HT-29 (cell line): ENCODE measurements around the gene PTTG1IP2. TPM values are rescaled to one million over a fixed set of nuclear protein-coding genes. Genes with fewer than 3 reads are reported as not detected.

ENCODE experiments used
- DNase-seq: peaks from one replicate; pipeline ENCODE4 v3.0.0-alpha.2; 2015; ENCODE audit warnings: low spot score
- total RNA-seq: library from RNA; depleted of rRNA; stranded (reverse); fragments of >200 nt; shearing (Covaris generic); gene quantifications from 2 replicates; pipeline ENCODE4 v1.2.3, GENCODE V29; 2014

PTTG1IP2 gene
- total RNA-seq, 1 experiment from 2014 or later: not detected

DNA sequence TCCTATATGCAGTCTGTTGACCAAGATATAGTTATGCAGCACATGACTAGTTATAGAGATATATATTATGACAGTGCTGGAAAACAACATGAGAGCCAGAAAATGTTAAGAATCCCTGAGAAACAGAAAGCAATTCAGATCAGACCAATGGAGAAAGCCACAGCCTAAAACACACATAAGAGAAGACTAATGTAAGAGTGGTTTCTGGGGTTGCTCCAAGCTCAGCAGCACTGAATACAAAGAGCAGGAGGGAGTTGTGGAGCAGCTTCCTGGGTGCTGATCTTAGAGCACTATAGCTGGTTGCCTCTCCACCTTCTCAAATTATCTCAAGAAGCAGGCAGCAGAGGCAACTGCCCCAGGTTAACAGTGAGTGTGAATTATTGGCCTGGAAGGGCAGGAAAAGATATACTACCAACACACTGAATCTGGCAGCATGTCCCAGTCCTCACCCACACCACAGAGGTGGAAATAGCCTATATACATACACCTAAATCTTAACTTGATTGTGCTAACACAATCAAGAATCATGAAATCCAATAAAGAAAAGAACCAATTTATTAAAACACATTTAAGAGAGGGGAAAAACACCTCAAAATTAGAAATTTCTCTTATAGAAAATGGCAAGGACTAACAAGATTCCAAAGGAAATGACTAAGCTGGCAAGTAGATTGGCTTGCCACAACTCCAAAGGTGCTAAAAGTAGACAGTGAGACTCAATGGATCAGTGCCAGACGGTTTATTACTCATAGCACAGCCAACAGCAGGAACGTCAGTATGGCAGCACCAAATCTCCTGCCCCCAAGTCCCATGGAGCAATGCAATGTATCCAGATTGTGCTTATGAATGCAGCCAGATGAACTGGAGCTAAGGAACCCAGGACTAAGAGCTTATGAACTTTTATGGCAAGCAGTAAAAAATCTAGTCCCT lies 5.1 kb downstream of the PTTG1IP2 start:
- no peak for DNase-seq

DNA sequence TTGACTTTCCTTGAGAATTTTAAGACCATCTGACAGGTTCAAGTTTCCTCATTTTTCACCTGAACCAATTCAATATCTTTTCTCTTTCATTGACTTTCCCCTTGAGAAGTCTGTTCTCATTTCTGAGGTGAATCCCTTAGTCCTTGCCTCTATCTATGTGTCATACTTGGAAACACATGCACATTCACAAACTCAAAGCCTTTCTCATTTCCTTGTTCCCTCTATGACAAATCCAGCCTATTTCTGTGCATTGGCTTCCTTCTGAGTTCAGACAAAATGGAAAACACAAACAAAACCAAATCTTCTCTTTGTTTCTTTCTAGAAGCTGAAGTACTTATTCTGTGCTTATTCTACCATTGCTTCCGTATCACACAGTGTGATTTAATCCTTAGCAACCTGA lies 13.8 kb downstream of the PTTG1IP2 start:
- DNase-seq: no peak

GRCh38 chr7:90484706-90485105 lies 15.3 kb downstream of the PTTG1IP2 start:
- DNase-seq: no peak

- no peak for DNase-seq
Measured at GRCh38 chr7:90485734-90486316, 16.4 kb downstream of the PTTG1IP2 start.

DNA sequence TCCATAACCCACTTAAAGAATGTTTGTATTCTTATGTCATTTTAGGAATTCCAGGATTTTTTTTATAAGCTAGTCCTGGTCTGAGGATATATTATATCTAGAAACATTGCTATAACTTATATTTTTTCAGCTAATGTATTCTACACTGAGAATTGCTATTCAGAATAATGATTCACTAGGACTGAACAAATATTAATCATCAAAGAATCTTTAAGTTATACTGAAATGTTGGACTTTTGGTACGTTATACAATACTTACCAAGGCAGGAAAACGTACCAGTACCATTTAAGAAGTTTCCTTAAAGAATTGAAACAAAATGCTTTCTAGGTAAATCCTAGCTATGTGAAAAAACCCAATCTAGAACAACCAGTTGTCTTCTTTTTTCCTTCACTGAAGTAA lies 18.4 kb downstream of the PTTG1IP2 start:
- no peak for DNase-seq

GRCh38 chr7:90488220-90488619 lies 18.8 kb downstream of the PTTG1IP2 start:
- DNase-seq: no peak

DNA sequence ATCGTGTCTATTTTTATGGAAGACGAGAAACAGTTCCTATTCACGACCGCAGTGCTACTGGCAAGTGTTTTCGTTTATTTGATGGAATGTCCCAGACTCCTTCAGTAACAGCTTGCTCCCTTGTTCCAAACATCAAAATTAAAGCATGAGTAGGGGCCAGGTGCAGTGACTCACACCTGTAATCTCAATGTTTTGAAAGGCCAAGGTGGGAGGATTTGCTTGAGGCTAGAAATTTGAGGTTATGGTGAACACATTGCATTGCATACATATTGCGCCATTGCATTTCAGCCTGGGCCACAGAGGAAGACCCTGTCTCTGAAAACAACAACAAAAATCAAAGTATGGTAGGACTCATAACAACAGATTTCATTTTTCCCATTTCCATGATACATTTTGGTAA lies 22.8 kb downstream of the PTTG1IP2 start:
- DNase-seq: no peak

DNA sequence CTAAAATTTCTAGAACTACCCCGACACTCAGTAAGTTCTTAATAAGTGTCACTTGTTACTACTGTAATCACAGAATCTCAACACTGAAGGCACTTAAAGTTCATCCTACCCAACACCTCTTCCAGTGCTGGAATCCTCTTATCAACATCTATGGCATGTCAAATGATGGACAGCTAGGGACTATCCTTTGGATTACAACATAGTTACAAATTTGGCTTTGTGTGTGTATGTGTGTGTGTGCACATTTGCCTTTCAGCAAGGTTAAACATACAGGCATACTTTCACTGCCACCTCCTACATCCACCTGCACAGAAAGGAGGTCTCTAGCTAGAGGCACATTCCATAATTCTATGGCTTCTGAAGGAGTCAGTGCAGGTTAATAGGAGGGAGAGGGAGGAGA lies 25.8 kb downstream of the PTTG1IP2 start:
- no peak for DNase-seq

DNA sequence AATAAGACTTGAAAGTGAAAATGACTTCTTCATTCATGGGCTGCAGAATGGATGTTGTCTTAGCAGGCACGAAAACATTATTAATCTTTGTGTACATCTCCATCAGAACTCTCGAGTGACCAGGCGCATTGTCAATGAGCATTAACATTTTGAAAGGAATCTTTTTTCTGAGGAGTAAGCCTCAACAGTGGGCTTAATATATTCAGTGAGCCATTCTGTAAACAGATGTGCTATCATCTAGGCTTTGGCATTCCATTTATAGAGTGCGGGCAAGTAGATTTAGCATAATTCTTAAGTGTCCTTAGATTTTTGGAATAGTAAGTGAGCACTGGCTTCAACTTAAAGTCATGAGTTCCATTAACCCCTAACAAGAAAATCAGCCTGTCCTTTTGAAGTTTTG lies 33.1 kb downstream of the PTTG1IP2 start:
- DNase-seq: no peak

DNA sequence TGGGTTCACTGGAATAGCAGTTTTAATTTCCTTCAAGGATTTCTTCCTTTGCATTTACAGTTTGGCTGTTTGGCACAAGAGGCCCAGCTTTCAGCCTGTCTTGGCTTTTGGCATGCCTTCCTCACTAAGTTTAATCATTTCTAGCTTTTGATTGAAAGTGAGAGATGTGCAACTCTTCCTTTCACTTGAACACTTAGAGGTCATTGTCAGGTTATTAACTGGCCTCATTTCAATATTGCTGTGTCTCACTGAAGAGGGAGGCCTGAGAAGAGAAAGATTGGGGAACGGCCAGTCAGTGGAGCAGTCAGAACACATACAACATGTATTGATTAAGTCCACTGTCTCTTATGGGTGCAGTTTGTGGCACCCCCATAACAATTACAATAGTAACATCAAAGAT lies 33.9 kb downstream of the PTTG1IP2 start:
- DNase-seq: no peak

DNA sequence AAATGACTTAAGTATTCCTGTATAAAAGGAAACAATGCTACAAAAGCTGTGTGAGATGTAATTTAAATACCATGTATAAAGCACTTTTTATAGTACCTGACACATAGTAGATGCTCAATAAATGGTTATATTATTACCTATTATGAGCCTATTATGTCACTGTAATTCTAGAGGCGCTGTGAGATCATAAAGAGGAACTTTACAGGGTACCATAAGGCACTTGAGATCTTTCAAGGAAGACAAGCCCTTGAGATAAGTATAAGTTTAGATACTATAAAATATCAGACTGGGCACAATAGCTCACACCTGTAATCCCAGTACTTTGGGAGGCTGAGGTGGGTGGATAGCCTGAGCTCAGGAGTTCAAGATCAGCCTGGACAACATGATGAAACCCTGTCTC lies 38.3 kb downstream of the PTTG1IP2 start:
- no peak for DNase-seq

GRCh38 chr7:90511776-90512175 lies 42.3 kb downstream of the PTTG1IP2 start:
- no peak for DNase-seq

DNA sequence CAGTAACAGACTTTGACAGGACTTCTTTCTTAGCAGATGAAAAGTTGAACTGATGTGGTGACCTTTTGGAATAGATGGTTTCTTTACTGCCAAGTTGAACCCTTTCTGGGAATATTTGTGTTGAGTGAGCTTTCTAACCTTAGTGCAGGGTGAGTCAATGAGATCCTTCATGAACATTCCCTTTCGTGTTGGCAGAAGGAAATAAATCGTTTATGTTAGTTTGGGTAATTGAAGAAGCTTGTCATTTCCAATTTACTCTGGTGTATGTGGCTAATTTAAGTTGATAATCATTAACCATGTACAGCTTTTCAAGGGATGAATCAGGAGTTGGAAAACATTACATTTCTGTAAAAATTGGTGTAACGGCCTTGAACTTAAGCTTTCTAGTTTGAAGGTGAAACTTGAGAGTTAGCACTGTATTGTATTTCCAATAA lies 43.4 kb downstream of the PTTG1IP2 start:
- no peak for DNase-seq

DNA sequence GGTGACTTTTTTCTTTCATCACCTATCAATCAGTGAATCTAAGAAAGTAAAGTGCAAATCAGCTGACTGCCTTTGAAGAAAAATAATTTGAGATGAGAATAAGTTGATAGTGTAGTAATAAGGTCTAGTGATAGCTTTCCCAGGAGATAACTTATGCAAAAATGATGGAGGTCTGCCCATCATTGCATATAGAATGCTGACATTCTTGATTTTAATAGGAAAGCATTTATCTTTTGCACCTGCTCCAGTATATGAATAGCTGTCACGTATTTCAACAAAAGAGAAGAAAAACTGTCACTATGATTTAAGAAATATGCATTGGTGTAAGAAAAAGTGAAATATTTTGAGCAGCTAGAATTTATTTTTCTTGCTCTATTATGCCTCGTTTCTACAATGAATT lies 46.8 kb downstream of the PTTG1IP2 start:
- no peak for DNase-seq

DNA sequence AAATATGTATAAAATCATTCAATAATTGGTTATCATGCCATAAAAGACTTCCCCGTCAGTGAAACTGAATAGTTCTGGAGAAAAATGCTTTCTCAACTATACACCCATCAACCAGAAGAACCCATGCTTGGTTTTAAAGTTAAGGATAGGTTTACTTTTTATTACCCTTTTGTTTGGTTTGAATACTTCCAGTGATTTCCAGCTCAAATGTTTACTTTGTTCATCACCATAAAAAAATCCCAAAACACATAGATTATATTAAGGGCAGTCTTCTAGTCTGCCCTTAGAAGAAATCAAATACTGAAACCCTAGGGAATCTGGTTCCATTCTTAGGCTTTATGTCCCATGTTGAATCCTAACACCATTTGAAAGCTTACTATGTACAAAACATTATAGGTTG lies 49.2 kb downstream of the PTTG1IP2 start:
- no peak for DNase-seq

- DNase-seq: no peak
Measured at GRCh38 chr7:90520484-90520883, 51.0 kb downstream of the PTTG1IP2 start.

- no peak for DNase-seq
Measured at GRCh38 chr7:90530263-90530662, 60.8 kb downstream of the PTTG1IP2 start.

GRCh38 chr7:90532231-90532929 lies 62.9 kb downstream of the PTTG1IP2 start:
- no peak for DNase-seq

- no peak for DNase-seq
Measured at GRCh38 chr7:90536449-90536848, 67.0 kb downstream of the PTTG1IP2 start.

- no peak for DNase-seq
Measured at GRCh38 chr7:90538405-90538804, 69.0 kb downstream of the PTTG1IP2 start.

DNA sequence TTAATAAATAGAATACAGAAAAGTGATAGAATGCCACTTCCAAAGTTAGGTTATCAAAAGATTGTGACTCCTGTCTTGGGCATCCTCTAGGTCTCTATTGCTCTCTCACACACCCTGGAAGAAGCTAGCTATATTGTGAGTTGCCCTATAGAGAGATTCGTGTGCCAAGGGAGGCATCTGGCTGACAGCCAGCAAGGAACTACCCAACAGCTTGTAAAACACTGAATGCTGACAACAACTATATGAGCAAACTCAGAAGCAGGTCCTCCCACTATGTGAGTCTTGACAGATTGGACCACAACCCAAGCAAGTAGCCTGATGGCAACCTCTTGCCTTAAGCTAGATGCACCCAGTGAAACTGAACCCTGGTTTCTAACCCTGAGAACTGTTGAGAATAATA lies 71.0 kb downstream of the PTTG1IP2 start:
- peak; percentile 43 for DNase-seq

- DNase-seq: peak; percentile 5
Measured at GRCh38 chr7:90551036-90551435, 81.6 kb downstream of the PTTG1IP2 start.

DNA sequence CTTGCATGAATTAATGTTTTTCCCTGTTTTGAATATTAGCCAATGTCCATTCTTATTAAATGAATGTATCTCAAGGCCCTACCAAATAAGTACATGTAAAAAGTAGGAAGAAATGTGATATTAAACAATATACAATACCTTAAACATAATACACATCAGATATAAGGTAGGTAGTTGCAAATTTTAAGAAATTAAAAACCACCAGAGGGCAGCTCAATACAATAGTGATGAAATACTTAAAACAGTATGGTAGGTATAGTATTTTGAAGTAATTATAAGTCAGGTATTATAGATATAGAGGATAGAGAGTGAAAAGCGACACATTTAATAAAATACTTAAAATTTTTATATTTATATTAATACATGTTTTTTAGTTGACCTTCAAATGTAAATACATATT lies 83.1 kb downstream of the PTTG1IP2 start:
- peak; percentile 35 for DNase-seq
